Muscle layer of colon (tissue), 2 donors: Measurements from ENCODE around the gene PCK1.

Source experiments
- H3K27ac ChIP-seq: one replicate; pipeline ENCODE4 v1.7.0; 2013; ENCODE audit warnings: low read depth, mild to moderate bottlenecking, low read length, moderate library complexity
- H3K27me3 ChIP-seq, 2 donors: one replicate each; pipeline ENCODE4 v1.7.0; 2013; ENCODE audit warnings: low read length in 2 of 2, mild to moderate bottlenecking in 2 of 2; ENCODE audit not compliant: insufficient read depth in 2 of 2, control insufficient read depth in 1 of 2
- H3K36me3 ChIP-seq: one replicate; pipeline ENCODE4 v1.7.0; 2013; ENCODE audit warnings: mild to moderate bottlenecking, low read length; ENCODE audit not compliant: insufficient read depth
- H3K4me1 ChIP-seq: one replicate; pipeline ENCODE4 v1.7.0; 2013; ENCODE audit warnings: mild to moderate bottlenecking, low read length; ENCODE audit not compliant: insufficient read depth
- H3K4me3 ChIP-seq, 2 donors: one replicate each; pipeline ENCODE4 v1.7.0; 2013; ENCODE audit warnings: low read length in 2 of 2, low read depth in 1 of 2, mild to moderate bottlenecking in 1 of 2, moderate library complexity in 1 of 2
- H3K9ac ChIP-seq: one replicate; pipeline ENCODE4 v1.7.0; 2013; ENCODE audit warnings: low read length
- H3K9me3 ChIP-seq: one replicate; pipeline ENCODE4 v1.7.0; 2013; ENCODE audit warnings: mild to moderate bottlenecking, low read length
- donor health status: abdominal sarcoma.
- donor health status: Adenocarcinoma of cecum.

Gene PCK1

GRCh38 chr20:57526087-57526884 is 34.6 kb upstream of the PCK1 start:
- Histone ChIP-seq H3K36me3 (no peaks in the 10 kb centered on the region), H3K27ac (no peak overlapping the region), H3K9ac (no peak overlapping the region), H3K27me3 (peaks cover 0 to 8% of the 10 kb centered on the region in 2 donors), H3K4me1 (no peaks in the 10 kb centered on the region), H3K4me3 (no peak overlapping the region), H3K9me3 (no peaks in the 10 kb centered on the region)

GRCh38 chr20:57526885-57527460 is 33.9 kb upstream of the PCK1 start:
- Histone ChIP-seq H3K4me1 (peaks cover 4% of the 10 kb centered on the region), H3K4me3 (no peak overlapping the region), H3K36me3 (no peaks in the 10 kb centered on the region), H3K9ac (no peak overlapping the region), H3K9me3 (no peaks in the 10 kb centered on the region), H3K27ac (no peak overlapping the region), H3K27me3 (peaks cover 0 to 8% of the 10 kb centered on the region in 2 donors)

- Histone ChIP-seq H3K36me3 (no peaks in the 10 kb centered on the region), H3K27me3 (peaks cover 0 to 8% of the 10 kb centered on the region in 2 donors), H3K4me3 (no peak overlapping the region), H3K27ac (no peak overlapping the region), H3K4me1 (peaks cover 7% of the 10 kb centered on the region), H3K9me3 (no peaks in the 10 kb centered on the region), H3K9ac (no peak overlapping the region)
These were observed 33.2 kb upstream of the PCK1 start for GRCh38 chr20:57527728-57528127.

GRCh38 chr20:57528148-57528547 is 32.8 kb upstream of the PCK1 start:
- peaks cover 0 to 8% of the 10 kb centered on the region in 2 donors for H3K27me3 ChIP-seq
- no peak overlapping the region for H3K27ac ChIP-seq
- H3K9me3 ChIP-seq: no peaks in the 10 kb centered on the region
- H3K4me1 ChIP-seq: peaks cover 7% of the 10 kb centered on the region
- no peaks in the 10 kb centered on the region for H3K36me3 ChIP-seq
- no peak overlapping the region for H3K9ac ChIP-seq
- H3K4me3 ChIP-seq: no peak overlapping the region

- Histone ChIP-seq H3K27me3 (peaks cover 0 to 8% of the 10 kb centered on the region in 2 donors), H3K36me3 (no peaks in the 10 kb centered on the region), H3K4me1 (peaks cover 7% of the 10 kb centered on the region), H3K9ac (no peak overlapping the region), H3K27ac (no peak overlapping the region), H3K4me3 (no peak overlapping the region), H3K9me3 (no peaks in the 10 kb centered on the region)
These were observed 31.7 kb upstream of the PCK1 start for GRCh38 chr20:57529160-57529585.

GRCh38 chr20:57529810-57530209 is 31.1 kb upstream of the PCK1 start:
- H3K36me3 ChIP-seq: no peaks in the 10 kb centered on the region
- no peak overlapping the region for H3K9ac ChIP-seq
- peaks cover 7% of the 10 kb centered on the region for H3K4me1 ChIP-seq

GRCh38 chr20:57530327-57530981 is 30.5 kb upstream of the PCK1 start:
- no peak overlapping the region for H3K4me3 ChIP-seq
- H3K9me3 ChIP-seq: no peaks in the 10 kb centered on the region
- H3K27me3 ChIP-seq: peaks cover 0 to 8% of the 10 kb centered on the region in 2 donors
- H3K36me3 ChIP-seq: no peaks in the 10 kb centered on the region
- peaks cover 7% of the 10 kb centered on the region for H3K4me1 ChIP-seq
- H3K9ac ChIP-seq: no peak overlapping the region
- H3K27ac ChIP-seq: no peak overlapping the region

More at GRCh38 chr20:57529810-57530209, 31.1 kb upstream of the PCK1 start:
- Histone ChIP-seq H3K4me3 (no peak overlapping the region), H3K27me3 (peaks cover 0 to 8% of the 10 kb centered on the region in 2 donors), H3K27ac (no peak overlapping the region), H3K9me3 (no peaks in the 10 kb centered on the region)

GRCh38 chr20:57532104-57532503 is 28.8 kb upstream of the PCK1 start:
- no peak overlapping the region for H3K4me3 ChIP-seq
- H3K36me3 ChIP-seq: no peaks in the 10 kb centered on the region
- H3K27ac ChIP-seq: no peak overlapping the region
- H3K27me3 ChIP-seq: no peaks in the 10 kb centered on the region
- peaks cover 7% of the 10 kb centered on the region for H3K4me1 ChIP-seq
- no peaks in the 10 kb centered on the region for H3K9me3 ChIP-seq
- H3K9ac ChIP-seq: no peak overlapping the region

- Histone ChIP-seq H3K9ac (no peak overlapping the region), H3K27ac (no peak overlapping the region), H3K27me3 (no peaks in the 10 kb centered on the region), H3K4me1 (peaks cover 7% of the 10 kb centered on the region), H3K4me3 (no peak overlapping the region), H3K36me3 (no peaks in the 10 kb centered on the region), H3K9me3 (no peaks in the 10 kb centered on the region)
These were observed 25.6 kb upstream of the PCK1 start for GRCh38 chr20:57535297-57535696.

GRCh38 chr20:57536120-57536708 is 24.7 kb upstream of the PCK1 start:
- Histone ChIP-seq H3K27me3 (no peaks in the 10 kb centered on the region), H3K4me1 (peaks cover 7% of the 10 kb centered on the region), H3K9me3 (no peaks in the 10 kb centered on the region), H3K4me3 (no peak overlapping the region), H3K9ac (no peak overlapping the region), H3K36me3 (no peaks in the 10 kb centered on the region), H3K27ac (no peak overlapping the region)
